HG02678 (cell line): ENCODE measurements around the gene LZTR1.
"Not testable (repeated sequence)": the region's sequence is repeated elsewhere in the genome, so short reads cannot be mapped to it uniquely, and the experiment has no call there.

Experiments used
- ATAC-seq: cut with Tn5 transposase; IDR thresholded peaks from one replicate; pipeline ENCODE4 v1.9.1; 2021; ENCODE audit warnings: mild to moderate bottlenecking, moderate library complexity; ENCODE audit not compliant: unreplicated experiment

LZTR1 gene

GRCh38 chr22:20994128-20994901 lies 12.2 kb downstream of the LZTR1 start:
- ATAC-seq, result no peak

DNA sequence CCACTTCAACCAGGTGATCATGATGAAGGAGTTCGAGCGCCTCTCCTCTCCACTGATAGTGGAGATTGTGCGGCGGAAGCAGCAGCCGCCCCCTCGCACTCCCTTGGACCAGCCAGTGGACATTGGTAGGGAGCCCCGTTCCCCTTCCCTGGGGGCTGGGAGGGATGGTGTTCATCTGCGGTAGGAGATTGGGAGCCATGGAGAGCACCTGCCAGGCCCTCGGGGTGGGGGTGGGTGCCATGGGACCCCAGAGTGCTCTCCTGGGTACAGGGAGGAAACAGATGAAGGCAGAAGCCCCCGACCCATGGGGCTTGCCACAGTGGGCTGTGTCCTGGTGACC lies 12.8 kb downstream of the LZTR1 start:
- ATAC-seq, result no peak

GRCh38 chr22:20995329-20996030 lies 13.4 kb downstream of the LZTR1 start:
- ATAC-seq, result no peak

DNA sequence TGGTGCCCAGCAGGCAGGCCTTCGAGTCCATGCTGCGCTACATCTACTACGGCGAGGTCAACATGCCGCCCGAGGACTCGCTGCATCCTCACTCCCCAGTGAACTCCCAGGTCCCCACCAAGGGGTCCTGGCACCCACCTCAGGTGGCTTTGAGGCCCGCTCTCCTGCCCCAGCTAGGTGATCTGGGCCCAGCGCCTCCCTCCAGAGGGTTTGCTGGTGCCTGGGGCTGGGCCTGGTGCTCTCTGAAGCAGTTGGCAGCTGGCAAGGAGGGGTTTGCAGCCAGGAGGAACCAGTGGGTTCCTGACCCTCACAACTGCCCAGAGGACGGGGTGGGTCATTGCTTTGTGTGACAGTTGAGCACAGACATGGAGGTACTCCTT lies 13.9 kb downstream of the LZTR1 start:
- ATAC-seq, result no peak

GRCh38 chr22:20996598-20997535 lies 14.8 kb downstream of the LZTR1 start:
- ATAC-seq, result no peak

- no peak for ATAC-seq
These were observed 15.6 kb downstream of the LZTR1 start for GRCh38 chr22:20997536-20998257.

GRCh38 chr22:20998411-20999336 lies 16.6 kb downstream of the LZTR1 start:
- no peak for ATAC-seq

DNA sequence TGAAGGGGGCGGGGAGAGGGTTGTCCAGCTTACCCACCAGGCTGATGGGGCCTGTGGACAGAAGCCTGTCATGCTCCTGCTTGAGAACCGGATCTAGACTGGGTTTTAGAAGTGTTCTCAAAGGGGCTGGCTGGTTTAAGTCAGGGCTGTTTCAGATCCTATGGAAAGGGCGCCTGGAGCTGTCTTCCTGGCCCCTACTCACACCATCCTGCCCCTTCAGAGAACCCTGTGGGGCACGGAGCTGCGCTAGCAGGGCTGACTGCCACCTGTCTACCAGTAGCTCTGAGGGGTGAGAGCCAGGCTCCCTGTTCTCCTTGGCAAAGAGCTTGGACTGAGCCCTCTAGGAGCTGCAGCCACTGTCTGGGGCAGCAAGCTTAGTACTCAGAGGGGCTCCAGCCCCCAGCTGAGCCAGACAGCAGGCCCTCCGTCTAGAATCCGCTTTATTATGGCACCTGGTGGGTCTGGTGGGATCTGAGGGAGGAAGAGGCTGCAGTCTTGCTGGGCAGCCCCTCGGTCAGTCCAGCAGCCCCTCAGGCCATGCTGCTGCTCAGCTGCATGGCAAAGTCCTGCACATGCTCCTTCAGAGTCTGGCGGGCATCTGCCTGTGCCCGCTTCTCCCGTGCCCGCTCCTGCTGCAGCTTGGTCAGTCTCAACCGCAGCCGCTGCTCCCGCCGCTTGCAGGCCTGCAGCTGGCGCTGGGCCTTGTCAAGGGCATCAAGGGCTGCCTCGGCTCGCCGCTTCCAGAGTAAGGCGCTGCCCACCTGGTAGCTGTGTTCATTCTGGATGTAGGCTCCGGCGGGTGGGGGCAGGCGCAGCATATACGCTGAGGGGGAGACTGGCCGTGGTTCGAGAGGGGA lies 17.5 kb downstream of the LZTR1 start:
- ATAC-seq, result no peak

- ATAC-seq, result no peak
These were observed 18.3 kb downstream of the LZTR1 start for GRCh38 chr22:21000207-21000986.

GRCh38 chr22:21000987-21001600 lies 19.0 kb downstream of the LZTR1 start:
- no peak for ATAC-seq

GRCh38 chr22:21001601-21002325 lies 19.7 kb downstream of the LZTR1 start, which contains the start of gene THAP7:
THAP7 (minus strand) TSS chr22:21002118; CDS start chr22:21001911, 207 bp downstream.
- peak; percentile 91 for ATAC-seq

GRCh38 chr22:21003782-21004181 lies 21.7 kb downstream of the LZTR1 start:
- no peak for ATAC-seq

DNA sequence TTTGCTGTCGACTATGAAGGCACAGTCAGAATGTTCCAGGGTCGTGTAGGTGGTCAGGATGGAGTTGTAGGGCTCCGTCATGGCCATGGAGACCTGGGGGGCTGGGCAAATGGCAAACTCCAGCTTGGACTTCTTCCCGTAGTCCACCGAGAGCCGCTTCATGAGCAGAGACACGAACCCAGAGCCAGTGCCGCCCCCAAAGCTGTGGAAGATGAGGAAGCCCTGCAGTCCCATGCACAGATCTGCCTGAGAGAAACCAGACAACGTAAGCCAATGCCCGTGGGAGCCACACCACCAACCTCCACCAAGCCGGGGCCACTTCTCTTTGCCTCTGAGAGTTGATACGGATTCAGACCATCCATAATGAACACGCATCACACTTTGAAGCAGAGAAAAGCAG lies 27.1 kb downstream of the LZTR1 start:
- ATAC-seq, result not testable (repeated sequence)

DNA sequence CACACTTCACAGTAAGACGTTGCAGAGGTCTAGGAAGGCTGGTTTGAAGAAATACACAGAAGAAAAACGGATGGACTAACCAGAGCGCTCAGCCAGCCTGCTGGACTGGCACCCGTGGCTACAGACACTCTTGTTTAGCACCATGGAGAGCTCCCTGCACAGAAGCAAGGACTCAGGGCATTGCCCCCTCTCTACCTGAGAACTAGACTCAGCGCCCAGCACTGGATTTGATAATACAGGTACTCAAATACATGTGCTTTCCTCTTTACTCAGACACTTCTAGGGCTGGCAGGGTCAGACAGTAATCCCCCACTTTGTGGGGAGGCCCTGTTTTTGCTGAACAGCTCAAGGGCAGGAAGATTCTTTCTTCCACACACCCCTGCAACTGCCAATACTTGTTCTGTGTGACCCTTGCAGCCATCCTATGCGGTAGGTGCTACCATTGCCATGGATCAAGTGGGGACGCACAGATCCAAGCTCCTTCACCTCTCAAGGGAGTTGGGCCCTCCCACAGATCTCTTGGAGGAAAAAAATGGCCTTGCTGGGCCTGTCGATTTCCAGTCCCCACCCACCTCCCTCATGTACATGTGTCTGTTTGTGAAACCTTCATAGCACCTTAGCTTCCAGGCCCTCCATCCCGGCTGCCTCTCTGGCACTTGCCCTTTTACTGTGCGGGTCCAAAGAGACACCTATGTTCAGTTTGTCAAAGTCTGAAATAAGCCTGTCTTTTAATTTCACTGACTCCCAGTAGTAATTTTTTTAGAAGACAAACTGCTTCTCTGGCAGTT lies 27.7 kb downstream of the LZTR1 start:
- ATAC-seq, result no peak

DNA sequence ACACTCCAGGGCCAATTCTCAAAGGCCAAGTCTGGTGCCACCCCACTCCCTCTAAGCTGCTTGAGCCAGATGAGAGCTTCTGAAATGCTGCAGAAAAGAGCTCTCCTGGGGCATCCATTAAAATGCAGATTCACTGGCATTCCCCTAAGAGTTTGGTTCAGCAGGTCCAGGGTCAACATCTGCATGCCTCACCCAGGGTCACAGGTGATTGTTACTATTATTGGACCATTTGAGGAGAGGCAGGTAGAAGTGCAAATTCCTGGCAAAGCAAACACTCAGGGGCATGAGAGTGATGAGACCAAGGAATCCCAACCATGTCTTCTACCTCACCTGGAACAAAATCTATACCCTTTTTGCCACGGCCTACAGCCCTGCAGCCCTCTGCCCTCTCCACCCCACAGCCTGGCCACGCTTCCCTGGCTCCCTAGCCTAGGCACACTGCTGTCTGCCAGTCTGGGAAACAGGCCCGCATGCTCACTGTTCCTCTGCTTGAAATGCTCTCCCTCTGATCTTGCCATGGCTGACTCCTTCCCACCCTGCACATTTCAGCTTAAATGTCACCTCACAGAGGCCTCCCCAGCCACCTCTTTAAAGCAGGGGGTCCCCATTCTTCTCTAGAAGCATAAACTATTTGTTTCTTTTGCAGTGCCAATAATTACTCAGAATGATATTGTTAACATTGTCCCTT lies 28.5 kb downstream of the LZTR1 start:
- no peak for ATAC-seq
